Caco-2 (cell line): ENCODE data around the gene TSC22D3. TPM values are rescaled to one million over a fixed set of nuclear protein-coding genes. Genes with fewer than 3 reads are reported as not detected.

Experiments
- BruUV-seq: library from RNA; stranded (reverse); fragments of 400-500 nt; replicated peaks from 2 replicates; lab custom pipeline; 2021; lab: Mats Ljungman, UMichigan
- CTCF ChIA-PET: fragments of 300-600 bp; sonication (Branson Sonifier 250); formaldehyde crosslinking; loops from one replicate; lab custom pipeline; 2022; ENCODE audit warnings: antibody characterized with exemption; lab: Charles Lee
- POLR2A ChIA-PET: fragments of 300-600 bp; sonication (Branson Sonifier 250); formaldehyde crosslinking; loops from one replicate; lab custom pipeline; 2022; ENCODE audit warnings: antibody characterized with exemption; lab: Charles Lee
- DNase-seq, 2 experiments: peaks; one replicate each; pipeline versions ENCODE4 v3.0.0 to v3.0.0-alpha.2; 2020 to 2022
- H3K27me3 ChIP-seq: replicated peaks from 2 replicates; pipeline ENCODE4 v1.6.0; 2011; ENCODE audit warnings: low read length; ENCODE audit not compliant: control insufficient read depth, insufficient read depth
- H3K36me3 ChIP-seq: 2 replicates; pipeline ENCODE4 v1.5.1; 2011; ENCODE audit warnings: low read length; ENCODE audit not compliant: control insufficient read depth, insufficient read depth
- H3K4me1 ChIP-seq: fragments of 250-450 bp; sonication (Bioruptor Pico); 2 replicates; pipeline ENCODE4 v1.5.1; 2020; ENCODE audit warnings: mild to moderate bottlenecking
- H3K4me3 ChIP-seq: 2 replicates; pipeline ENCODE4 v1.5.1; 2011; ENCODE audit warnings: low read depth, mild to moderate bottlenecking, control low read depth, low read length
- H3K9me3 ChIP-seq: fragments of 250-450 bp; sonication (Bioruptor Pico); 2 replicates; pipeline ENCODE4 v1.5.1; 2020; ENCODE audit warnings: mild to moderate bottlenecking, moderate library complexity
- H3K27ac Mint-ChIP-seq: one replicate; pipeline ENCODE4 v1.8.0; 2022; ENCODE audit warnings: mixed read lengths; ENCODE audit not compliant: unreplicated experiment
- H3K27me3 Mint-ChIP-seq: one replicate; pipeline ENCODE4 v1.8.0; 2022; ENCODE audit warnings: mixed read lengths; ENCODE audit not compliant: insufficient read depth, unreplicated experiment
- H3K36me3 Mint-ChIP-seq: one replicate; pipeline ENCODE4 v1.8.0; 2022; ENCODE audit warnings: mild to moderate bottlenecking, mixed read lengths; ENCODE audit not compliant: insufficient read depth, unreplicated experiment
- H3K4me1 Mint-ChIP-seq: one replicate; pipeline ENCODE4 v1.8.0; 2022; ENCODE audit warnings: low read depth, mixed read lengths; ENCODE audit not compliant: unreplicated experiment
- H3K4me3 Mint-ChIP-seq: one replicate; pipeline ENCODE4 v1.8.0; 2022; ENCODE audit warnings: mild to moderate bottlenecking, moderate library complexity, mixed read lengths; ENCODE audit not compliant: unreplicated experiment
- H3K9me3 Mint-ChIP-seq: one replicate; pipeline ENCODE4 v1.8.0; 2022; ENCODE audit warnings: mixed read lengths; ENCODE audit not compliant: unreplicated experiment
- CTCF ChIP-seq, 2 experiments: fragments of 200-600 bp in 1 of 2; IDR thresholded peaks; 1 replicate in 1 of 2; 2 replicates in 1 of 2; pipeline versions ENCODE4 v1.5.1 to v1.8.0; 2011 to 2022; ENCODE audit warnings: antibody characterized with exemption in 1 of 2, control low read depth in 1 of 2, inconsistent platforms in 1 of 2, low read depth in 1 of 2, low read length in 1 of 2, mild to moderate bottlenecking in 1 of 2, moderate library complexity in 1 of 2; ENCODE audit not compliant: insufficient read depth in 1 of 2, severe bottlenecking in 1 of 2, unreplicated experiment in 1 of 2
- intact Hi-C: fragments of 100-400 bp; cut with micrococcal nuclease; formaldehyde crosslinking; loops from one replicate; pipeline ENCODE4 v1.10.0; 2022; ENCODE audit not compliant: unreplicated experiment
- total RNA-seq: library from RNA; stranded (reverse); gene quantifications from 2 replicates; pipeline ENCODE4 v1.2.3, GENCODE V29; 2022

Gene TSC22D3
- total RNA-seq, 1 experiment from 2014 or later, result 2.2 TPM

- BruUV-seq, result no TSS peak
- no peak for TF ChIP-seq CTCF (IDR thresholded peaks at IDR 0.05; ENCODE audit: insufficient read depth in 1 of 2, low read depth in 1 of 2, low read length in 1 of 2, severe bottlenecking in 1 of 2, unreplicated experiment in 1 of 2)
- Histone ChIP-seq H3K36me3 (no peaks in the 10 kb centered on the region), H3K9me3 (no peaks in the 10 kb centered on the region), H3K4me3 (no peak overlapping the region), H3K4me1 (no peaks in the 10 kb centered on the region), H3K27me3 (no peaks in the 10 kb centered on the region)
- H3K27me3 Mint-ChIP-seq, result no peaks in the 10 kb centered on the region
- H3K4me3 Mint-ChIP-seq, result no peak overlapping the region
- H3K27ac Mint-ChIP-seq, result no peak overlapping the region
- ChIA-PET POLR2A (no interaction called here), CTCF (no interaction called here)
- intact Hi-C loops, result no loop called here
- no peaks in the 10 kb centered on the region for H3K36me3 Mint-ChIP-seq
- H3K4me1 Mint-ChIP-seq, result no peaks in the 10 kb centered on the region
- no peak for DNase-seq
- H3K9me3 Mint-ChIP-seq, result no peaks in the 10 kb centered on the region
Measured at GRCh38 chrX:107725761-107726555, 49.6 kb downstream of the TSC22D3 start.

- H3K4me3 ChIP-seq, result no peak overlapping the region
- BruUV-seq, result no TSS peak
- no peaks in the 10 kb centered on the region for H3K4me1 ChIP-seq
- no peaks in the 10 kb centered on the region for H3K27me3 ChIP-seq
- H3K4me1 Mint-ChIP-seq, result no peaks in the 10 kb centered on the region
- H3K27ac Mint-ChIP-seq, result no peak overlapping the region
- no peaks in the 10 kb centered on the region for H3K36me3 Mint-ChIP-seq
- intact Hi-C loops, result no loop called here
- ChIA-PET CTCF (no interaction called here), POLR2A (no interaction called here)
- H3K9me3 ChIP-seq, result no peaks in the 10 kb centered on the region
- H3K4me3 Mint-ChIP-seq, result no peak overlapping the region
- no peaks in the 10 kb centered on the region for H3K9me3 Mint-ChIP-seq
- no peak for DNase-seq
- H3K27me3 Mint-ChIP-seq, result no peaks in the 10 kb centered on the region
- no peak for TF ChIP-seq CTCF (IDR thresholded peaks at IDR 0.05; ENCODE audit: insufficient read depth in 1 of 2, low read depth in 1 of 2, low read length in 1 of 2, severe bottlenecking in 1 of 2, unreplicated experiment in 1 of 2)
- H3K36me3 ChIP-seq, result no peaks in the 10 kb centered on the region
Measured at GRCh38 chrX:107724653-107725052, 50.9 kb downstream of the TSC22D3 start.

GRCh38 chrX:107723511-107723910 is 52.1 kb downstream of the TSC22D3 start:
- no peaks in the 10 kb centered on the region for H3K9me3 Mint-ChIP-seq
- no peak overlapping the region for H3K4me3 Mint-ChIP-seq
- H3K36me3 Mint-ChIP-seq, result no peaks in the 10 kb centered on the region
- no peaks in the 10 kb centered on the region for H3K9me3 ChIP-seq
- CTCF ChIA-PET, result no interaction called here
- no TSS peak for BruUV-seq
- H3K27me3 Mint-ChIP-seq, result no peaks in the 10 kb centered on the region
- no peak overlapping the region for H3K27ac Mint-ChIP-seq
- no peaks in the 10 kb centered on the region for H3K4me1 Mint-ChIP-seq
- POLR2A ChIA-PET, result no interaction called here
- intact Hi-C loops, result no loop called here
- TF ChIP-seq CTCF (IDR thresholded peaks at IDR 0.05; ENCODE audit: insufficient read depth in 1 of 2, low read depth in 1 of 2, low read length in 1 of 2, severe bottlenecking in 1 of 2, unreplicated experiment in 1 of 2), result no peak
- no peak overlapping the region for H3K4me3 ChIP-seq
- no peak for DNase-seq
- no peaks in the 10 kb centered on the region for H3K36me3 ChIP-seq
- H3K27me3 ChIP-seq, result no peaks in the 10 kb centered on the region
- H3K4me1 ChIP-seq, result peaks cover under 1% of the 10 kb centered on the region; the same call in 1 of the 2 replicates
